DMS114 treated with DMSO at 0.1 percent for 48 hours (cell line): Measurements from ENCODE around the gene FUOM.
A peak's percentile ranks its signal among the peaks of the same experiment; 100 is the strongest.
"Not testable (repeated sequence)": the region's sequence is repeated elsewhere in the genome, so short reads cannot be mapped to it uniquely, and the experiment has no call there.

Experiments used
- DNase-seq: peaks from one replicate; lab custom pipeline; 2025; ENCODE audit not compliant: unreplicated experiment; lab: John Stamatoyannopoulos, UW

The FUOM gene

GRCh38 chr10:133388973-133389818 lies 31.4 kb upstream of the FUOM start:
- no peak for DNase-seq

DNA sequence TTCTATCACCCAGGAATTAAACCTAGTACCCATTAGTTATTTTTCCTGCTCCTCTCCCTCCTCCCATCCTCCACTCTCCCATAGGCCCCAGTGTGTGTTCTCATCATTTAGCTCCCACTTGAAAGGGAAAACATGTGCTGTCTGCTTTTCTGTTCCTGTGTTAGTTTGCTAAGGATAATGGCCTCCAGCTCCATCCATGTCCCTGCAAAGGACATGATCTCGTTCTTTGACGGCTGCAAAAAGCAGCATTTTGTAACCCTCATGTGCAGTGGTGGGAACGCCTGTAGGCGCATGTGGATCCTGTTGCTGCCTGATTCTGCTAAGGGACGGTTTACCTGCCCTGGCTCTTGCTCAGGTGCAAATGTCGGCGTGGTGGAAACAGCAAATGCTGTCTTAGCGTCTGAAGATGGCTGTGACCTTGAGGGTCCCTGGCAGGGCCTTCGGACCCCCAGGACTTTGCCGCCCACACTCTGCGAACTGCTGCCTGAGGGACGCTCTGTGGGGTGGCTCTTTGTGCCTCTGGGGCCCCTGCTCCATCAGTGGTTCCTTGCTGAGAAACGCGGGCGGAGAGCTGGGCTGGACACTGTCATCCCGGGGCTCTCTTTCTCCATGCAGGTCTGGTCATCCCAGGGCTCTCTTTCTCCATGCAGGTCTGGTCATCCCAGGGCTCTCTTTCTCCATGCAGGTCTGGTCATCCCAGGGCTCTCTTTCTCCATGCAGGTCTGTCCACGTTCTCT lies 30.6 kb upstream of the FUOM start:
- no peak for DNase-seq

DNA sequence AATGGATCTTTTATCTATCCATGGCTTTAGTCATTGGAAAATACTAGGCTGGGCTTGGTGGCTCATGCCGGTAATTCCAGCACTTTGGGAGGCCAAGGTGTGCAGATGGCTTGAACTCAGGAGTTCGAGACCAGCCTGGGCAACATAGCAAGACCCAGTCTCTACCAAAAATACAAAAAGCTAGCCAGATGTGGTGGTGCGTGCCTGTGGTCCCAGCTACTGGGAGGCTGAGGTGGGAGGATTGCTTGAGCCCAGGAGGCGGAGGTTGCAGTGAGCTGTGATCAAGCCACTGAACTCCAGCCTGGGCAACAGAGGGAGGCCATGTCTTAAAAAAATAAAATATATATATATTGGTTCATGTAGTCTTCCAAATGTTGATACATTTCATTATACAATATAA lies 29.1 kb upstream of the FUOM start:
- DNase-seq, result not testable (repeated sequence)

DNA sequence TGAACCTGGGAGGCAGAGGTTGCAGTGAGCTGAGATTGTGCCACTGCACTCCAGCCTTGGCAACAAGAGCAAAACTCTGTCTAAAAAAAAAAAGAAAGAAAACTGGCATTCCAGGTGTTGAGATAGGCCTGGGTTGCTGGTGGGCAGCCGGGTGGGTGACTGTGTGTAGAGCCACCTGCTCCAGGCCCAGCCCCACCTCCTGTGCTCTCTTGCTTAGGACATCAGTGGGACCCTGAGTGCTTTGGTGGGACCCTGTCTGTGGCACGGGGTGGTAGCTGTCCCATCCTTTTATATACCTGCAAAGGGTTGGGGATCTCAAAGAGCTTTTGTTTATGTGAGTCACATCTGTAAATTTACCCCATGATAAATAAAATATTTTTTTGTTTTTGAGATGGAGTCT lies 27.4 kb upstream of the FUOM start:
- DNase-seq, result no peak

DNA sequence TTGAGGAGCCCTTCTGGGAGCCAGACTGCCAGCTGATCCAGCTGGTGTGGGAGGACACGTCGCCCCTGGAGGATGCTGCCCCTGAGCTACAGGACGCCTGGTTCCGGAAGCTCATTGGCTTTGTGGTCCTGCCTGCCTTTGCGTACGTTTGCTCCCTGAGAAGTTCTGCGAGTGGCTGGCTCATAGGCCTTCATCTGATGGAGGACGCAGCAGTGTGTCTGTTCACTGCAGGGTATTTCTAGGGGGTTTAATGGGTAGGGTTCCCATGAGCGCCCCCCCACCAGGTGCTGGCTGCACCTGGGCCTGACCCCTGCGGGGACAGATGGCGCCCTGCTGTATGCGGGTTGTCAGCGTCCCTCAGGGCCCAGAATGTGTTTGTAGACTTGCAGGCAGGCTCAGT lies 26.3 kb upstream of the FUOM start:
- no peak for DNase-seq

DNA sequence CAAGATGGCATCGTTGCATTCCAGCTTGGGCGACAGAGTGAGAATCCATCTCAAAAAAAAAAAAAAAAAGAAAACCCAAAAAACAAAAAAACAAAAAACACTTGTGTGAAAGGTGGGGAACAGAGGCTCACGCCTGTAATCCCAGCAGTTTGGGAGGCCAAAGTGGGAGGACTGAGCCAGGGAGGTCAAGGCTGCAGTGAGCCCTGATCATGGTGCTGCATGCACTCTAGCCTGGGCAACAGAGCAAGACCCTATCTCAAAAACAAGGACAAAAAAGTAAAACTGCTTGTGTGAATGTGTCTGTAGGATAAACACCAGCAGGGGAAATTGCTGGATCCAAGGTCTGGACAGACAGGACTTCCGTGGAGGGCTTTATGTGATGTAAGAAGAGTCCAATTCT lies 25.7 kb upstream of the FUOM start:
- no peak for DNase-seq

GRCh38 chr10:133381036-133381435 lies 23.2 kb upstream of the FUOM start:
- no peak for DNase-seq

DNA sequence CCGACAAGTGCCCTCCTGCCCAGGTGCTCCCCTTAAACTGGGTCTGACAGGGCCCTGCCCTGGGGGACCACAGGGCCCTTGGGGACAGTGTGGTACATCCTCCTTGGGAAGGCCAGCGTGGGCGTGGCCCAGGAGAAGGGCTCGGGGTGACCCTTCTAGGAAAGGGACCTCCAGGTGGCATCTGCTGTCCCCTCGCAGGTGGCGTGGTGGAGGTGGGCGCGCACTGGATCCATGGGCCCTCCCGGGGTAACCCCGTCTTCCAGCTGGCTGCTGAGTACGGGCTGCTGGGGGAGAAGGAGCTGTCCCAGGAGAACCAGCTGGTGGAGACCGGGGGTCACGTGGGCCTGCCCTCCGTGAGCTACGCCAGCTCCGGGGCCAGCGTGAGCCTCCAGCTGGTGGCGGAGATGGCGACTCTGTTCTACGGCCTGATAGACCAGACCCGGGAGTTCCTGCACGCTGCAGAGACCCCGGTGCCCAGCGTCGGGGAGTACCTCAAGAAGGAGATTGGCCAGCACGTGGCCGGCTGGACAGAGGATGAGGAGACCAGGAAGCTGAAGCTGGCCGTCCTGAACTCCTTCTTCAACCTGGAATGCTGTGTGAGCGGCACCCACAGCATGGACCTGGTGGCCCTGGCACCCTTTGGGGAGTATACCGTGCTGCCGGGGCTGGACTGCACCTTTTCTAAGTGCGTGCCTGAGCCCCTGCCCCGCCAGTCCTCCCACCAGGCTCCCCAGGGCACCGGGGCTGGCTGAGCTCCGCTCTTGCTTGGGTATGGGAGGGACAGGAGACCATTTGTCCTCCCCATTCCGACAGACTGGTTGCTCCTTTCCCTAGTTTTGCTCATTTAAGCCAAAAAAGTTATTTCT lies 22.2 kb upstream of the FUOM start:
- no peak for DNase-seq

DNA sequence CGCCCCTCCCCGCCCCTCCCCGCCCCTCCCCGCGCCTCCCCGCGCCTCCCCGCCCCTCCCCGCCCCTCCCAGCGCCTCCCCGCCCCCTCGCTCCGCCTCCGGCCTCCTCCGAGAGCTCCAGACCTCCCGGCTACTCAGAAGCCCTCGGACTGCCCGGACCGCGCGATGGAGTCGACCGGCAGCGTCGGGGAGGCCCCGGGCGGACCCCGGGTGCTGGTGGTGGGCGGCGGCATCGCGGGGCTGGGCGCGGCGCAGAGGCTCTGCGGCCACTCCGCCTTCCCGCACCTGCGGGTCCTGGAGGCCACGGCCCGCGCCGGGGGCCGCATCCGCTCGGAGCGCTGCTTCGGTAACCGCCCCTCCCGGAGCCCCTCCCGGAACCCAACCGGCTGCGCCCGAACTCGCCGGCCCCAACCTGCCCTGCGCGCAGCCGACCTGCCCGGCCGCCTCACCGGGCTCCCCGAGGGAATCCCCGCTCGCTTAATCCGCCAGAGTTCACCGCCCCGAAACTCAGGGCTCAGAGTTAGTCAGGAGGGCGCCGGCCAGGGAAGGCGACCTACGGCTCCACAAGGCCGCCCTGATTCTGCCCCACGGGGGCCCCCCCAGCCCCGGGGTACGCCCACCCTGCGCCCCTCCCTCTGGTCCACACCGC lies 21.5 kb upstream of the FUOM start, which contains the start of gene PAOX:
TSS of gene PAOX (plus strand) at position 111 of the 649 bp plus-strand sequence. CDS start at position 166, 55 bp downstream.
- no peak for DNase-seq

GRCh38 chr10:133378251-133379096 lies 20.7 kb upstream of the FUOM start:
- DNase-seq, result peak; percentile 26

GRCh38 chr10:133377818-133378250 lies 20.0 kb upstream of the FUOM start:
- DNase-seq, result no peak

- no peak for DNase-seq
Observed at GRCh38 chr10:133377025-133377817, 19.4 kb upstream of the FUOM start.

DNA sequence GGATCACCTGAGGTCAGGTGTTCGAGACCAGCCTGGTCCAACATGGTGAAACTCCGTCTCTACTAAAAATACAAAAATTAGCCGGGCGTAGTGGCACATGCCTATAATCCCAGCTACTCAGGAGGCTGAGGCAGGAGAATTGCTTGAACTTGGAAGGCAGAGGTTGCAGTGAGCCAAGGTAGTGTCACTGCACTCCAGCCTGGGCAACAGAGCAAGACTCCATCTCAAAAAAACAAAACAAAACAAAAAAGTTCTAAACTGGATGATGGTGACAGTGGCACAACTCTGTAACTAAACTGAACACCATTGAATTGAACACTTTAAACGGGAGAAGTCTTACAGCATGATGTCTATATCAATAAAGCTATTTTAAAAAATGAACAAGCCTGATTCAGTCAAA lies 18.4 kb upstream of the FUOM start:
- DNase-seq, result not testable (repeated sequence)

GRCh38 chr10:133375357-133376115 lies 17.7 kb upstream of the FUOM start:
- DNase-seq, result no peak

DNA sequence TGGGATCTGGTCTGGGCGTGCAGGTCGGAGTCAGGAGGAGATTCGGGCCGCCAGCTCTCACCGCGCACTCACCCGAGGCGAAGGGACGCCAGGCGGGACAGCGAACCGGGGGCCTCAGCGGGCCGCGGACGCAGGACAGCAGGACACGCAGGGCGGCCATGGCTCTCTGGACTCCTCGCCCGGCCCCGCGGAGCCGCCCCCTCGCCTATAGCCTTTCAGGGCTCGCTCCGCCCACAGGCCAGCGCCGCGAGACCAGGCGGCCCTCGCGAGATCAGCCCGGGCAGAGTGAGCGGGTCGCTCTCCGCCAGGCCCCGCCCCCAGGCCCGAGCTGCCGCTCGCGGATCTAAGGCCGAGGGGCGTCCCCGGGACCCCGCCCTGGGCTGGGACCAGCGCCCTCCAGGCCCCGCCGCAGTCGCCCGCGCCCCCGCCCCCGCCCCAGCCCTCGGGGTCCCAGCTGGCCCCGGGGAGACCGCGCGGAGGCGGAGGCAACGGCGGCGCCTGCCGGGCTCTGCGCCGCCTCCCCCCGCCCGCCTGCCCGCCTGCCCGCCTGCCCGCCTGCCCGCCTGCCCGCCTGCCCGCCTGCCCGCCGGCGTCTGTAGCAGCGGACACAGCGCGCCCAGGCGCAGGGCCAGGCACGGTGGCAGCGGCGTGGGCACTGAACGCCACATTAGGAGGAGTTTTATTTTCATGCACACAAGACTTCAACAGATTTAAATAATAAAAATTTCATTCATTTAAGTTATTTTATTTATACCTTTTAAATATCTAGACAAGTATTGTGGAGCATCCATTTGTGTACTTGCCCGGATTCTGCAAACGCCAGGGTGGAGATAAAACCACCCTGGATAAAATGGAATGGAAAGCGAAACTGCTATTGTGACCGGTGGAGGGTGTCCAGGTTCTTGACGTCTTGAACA lies 15.6 kb upstream of the FUOM start, which contains the start of gene ECHS1:
TSS of gene ECHS1 (minus strand) at position 181 of the 917 bp plus-strand sequence. CDS start at position 160, 21 bp downstream.
- DNase-seq, result peak; percentile 84

- DNase-seq, result no peak
Observed at GRCh38 chr10:133372507-133372906, 14.7 kb upstream of the FUOM start.
